ENCODE results near the gene BRME1.

- TF ChIP-seq CTCF (IDR thresholded peaks at IDR 0.05; ENCODE audit: poor library complexity, severe bottlenecking), result no peak
- peak; percentile 13 for TF ChIP-seq SMC3 (conservative IDR thresholded peaks at IDR 0.05; ENCODE audit: poor library complexity)
- TF ChIP-seq EP300 (conservative IDR thresholded peaks at IDR 0.05; ENCODE audit: poor library complexity, severe bottlenecking), result no peak
- TF ChIP-seq RAD21 (conservative IDR thresholded peaks at IDR 0.05), result peak; percentile 20
- peak; percentile 27 for TF ChIP-seq POLR2AphosphoS5 (IDR thresholded peaks at IDR 0.05)
- TF ChIP-seq REST (IDR thresholded peaks at IDR 0.05; ENCODE audit: borderline replicate concordance), result no peak
- TF ChIP-seq EZH2 (IDR thresholded peaks at IDR 0.05; ENCODE audit: borderline replicate concordance, insufficient read depth, low read length, poor library complexity, severe bottlenecking), result no peak
- TF ChIP-seq TAF1 (IDR thresholded peaks at IDR 0.05; ENCODE audit: low read depth), result no peak
- TF ChIP-seq MXI1 (conservative IDR thresholded peaks at IDR 0.05; ENCODE audit: poor library complexity, severe bottlenecking), result no peak
Observed at GRCh38 chr19:13952931-13953531, 47.1 kb upstream of the BRME1 start.
